SK-N-MC (cell line): ENCODE results near the gene LIPC.

ENCODE experiments used
- DNase-seq: peaks from one replicate; pipeline ENCODE4 v3.0.0-alpha.2; 2011; ENCODE audit warnings: low read depth, low spot score
- H3K27ac ChIP-seq: fragments of 200-600 bp; sonication (generic); 2 replicates; pipeline ENCODE4 v1.5.1; 2016; ENCODE audit warnings: mixed run types
- H3K36me3 ChIP-seq: fragments of 200-600 bp; sonication (generic); 2 replicates; pipeline ENCODE4 v1.6.1; 2017; ENCODE audit warnings: antibody characterized with exemption, low read length, mixed read lengths; ENCODE audit not compliant: insufficient read depth
- H3K4me3 ChIP-seq: fragments of 200-600 bp; sonication (generic); 2 replicates; pipeline ENCODE4 v1.5.1; 2016
- H3K9ac ChIP-seq: fragments of 200-600 bp; sonication (generic); 2 replicates; pipeline ENCODE4 v1.8.0; 2017; ENCODE audit warnings: mixed run types, mixed read lengths; ENCODE audit not compliant: insufficient read length
- H3K9me3 ChIP-seq: fragments of 200-600 bp; sonication (generic); 2 replicates; pipeline ENCODE4 v1.6.1; 2017; ENCODE audit warnings: low read depth, mild to moderate bottlenecking, antibody characterized with exemption, low read length, moderate library complexity, mixed read lengths
- EZH2 ChIP-seq: fragments of 200-600 bp; sonication (generic); IDR thresholded peaks from one replicate; pipeline ENCODE4 v1.6.1; 2017; ENCODE audit warnings: antibody characterized with exemption
- FOXP2 ChIP-seq: optimal IDR thresholded peaks from 2 replicates; pipeline ENCODE3; 2011; ENCODE audit warnings: mild to moderate bottlenecking, moderate library complexity; ENCODE audit not compliant: insufficient read depth; ENCODE audit errors: extremely low read length, control extremely low read depth
- POLR2AphosphoS5 ChIP-seq: IDR thresholded peaks from 2 replicates; pipeline ENCODE4 v1.6.1; 2012; ENCODE audit warnings: mild to moderate bottlenecking, low read depth, low read length, borderline replicate concordance

The LIPC gene

DNA sequence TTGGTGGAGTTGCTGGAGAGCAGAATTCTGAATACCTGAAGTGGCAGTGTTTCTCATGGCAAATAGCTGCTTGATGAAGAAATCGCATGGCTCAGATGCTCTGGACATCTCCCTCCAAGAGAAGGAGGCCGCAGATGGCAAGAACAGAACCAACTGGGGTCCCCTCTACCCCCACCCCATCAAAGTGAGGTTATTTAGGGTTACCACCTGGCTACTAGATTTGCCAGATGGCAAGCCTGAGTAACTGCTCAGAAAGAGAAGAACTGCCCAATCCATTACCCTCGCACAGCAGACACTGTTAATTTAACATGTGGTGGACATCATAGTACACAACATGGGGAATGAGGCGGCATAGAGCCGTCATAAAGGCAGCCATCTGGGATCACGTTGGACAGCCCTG, 30.5 kb upstream of the LIPC start:
- no peak overlapping the region for H3K4me3 ChIP-seq
- H3K9ac ChIP-seq, result no peak overlapping the region
- H3K27ac ChIP-seq, result no peak overlapping the region
- TF ChIP-seq EZH2, result no peak
- TF ChIP-seq POLR2AphosphoS5, result no peak
- no peak for TF ChIP-seq FOXP2
- DNase-seq, result no peak
- H3K9me3 ChIP-seq, result no peaks in the 10 kb centered on the region
- H3K36me3 ChIP-seq, result no peaks in the 10 kb centered on the region

DNA sequence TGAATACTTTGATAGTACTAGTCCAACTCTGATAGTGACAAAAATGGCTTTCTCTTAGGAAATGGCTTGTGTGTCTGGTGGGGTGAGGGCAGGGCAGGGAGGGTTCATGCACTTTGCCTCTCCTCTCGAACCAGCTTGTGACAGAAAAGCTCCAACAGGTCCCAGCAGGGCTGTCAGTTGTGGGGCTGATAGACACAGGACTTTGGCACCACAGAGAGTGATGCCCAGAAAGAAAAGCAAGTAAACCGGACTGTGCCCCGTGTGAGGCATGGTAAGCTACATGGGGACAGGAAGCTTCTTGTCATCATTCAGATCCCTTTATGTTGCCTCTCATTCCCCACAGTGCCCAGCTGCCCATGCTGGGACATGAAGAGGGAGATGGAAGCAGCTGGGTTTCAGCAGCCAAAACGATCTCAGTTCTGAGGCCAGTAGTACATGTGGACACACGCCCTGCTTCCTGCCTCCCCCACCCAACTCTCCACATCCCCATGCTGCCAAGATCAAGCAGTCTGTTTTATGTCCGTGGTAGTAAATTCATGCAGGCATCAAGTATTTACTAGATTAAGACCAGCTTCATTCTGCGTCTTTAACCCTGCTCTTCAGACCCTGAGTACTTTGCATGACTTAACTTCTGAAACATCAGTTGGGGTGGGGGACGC, 29.7 kb upstream of the LIPC start:
- Histone ChIP-seq H3K36me3 (no peaks in the 10 kb centered on the region), H3K27ac (no peak overlapping the region), H3K9ac (no peak overlapping the region), H3K4me3 (no peak overlapping the region), H3K9me3 (no peaks in the 10 kb centered on the region)
- DNase-seq, result no peak
- no peak for TF ChIP-seq FOXP2
- no peak for TF ChIP-seq POLR2AphosphoS5
- TF ChIP-seq EZH2, result no peak

DNA sequence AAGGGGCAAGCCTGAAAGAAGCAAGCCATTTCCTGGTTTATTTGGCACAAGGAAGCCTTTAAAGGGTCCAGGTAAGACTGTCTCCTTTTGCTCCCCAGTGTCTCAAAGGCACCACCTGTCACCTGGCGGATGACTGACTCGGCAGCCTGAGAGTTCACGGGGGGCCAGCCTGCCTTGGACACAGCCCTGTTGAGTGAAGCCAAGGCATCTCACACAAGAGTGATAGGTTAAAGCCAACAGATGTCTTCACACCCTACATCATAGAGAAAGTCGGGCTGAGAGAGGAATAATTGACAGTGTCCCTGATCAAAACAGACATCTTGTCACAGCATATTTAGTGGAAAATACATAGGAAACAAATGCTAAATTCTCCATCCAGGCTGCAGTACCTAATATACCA, 28.2 kb upstream of the LIPC start:
- Histone ChIP-seq H3K27ac (no peak overlapping the region), H3K36me3 (no peaks in the 10 kb centered on the region), H3K4me3 (no peak overlapping the region), H3K9ac (no peak overlapping the region), H3K9me3 (no peaks in the 10 kb centered on the region)
- TF ChIP-seq EZH2, result no peak
- TF ChIP-seq POLR2AphosphoS5, result no peak
- TF ChIP-seq FOXP2, result no peak
- no peak for DNase-seq

DNA sequence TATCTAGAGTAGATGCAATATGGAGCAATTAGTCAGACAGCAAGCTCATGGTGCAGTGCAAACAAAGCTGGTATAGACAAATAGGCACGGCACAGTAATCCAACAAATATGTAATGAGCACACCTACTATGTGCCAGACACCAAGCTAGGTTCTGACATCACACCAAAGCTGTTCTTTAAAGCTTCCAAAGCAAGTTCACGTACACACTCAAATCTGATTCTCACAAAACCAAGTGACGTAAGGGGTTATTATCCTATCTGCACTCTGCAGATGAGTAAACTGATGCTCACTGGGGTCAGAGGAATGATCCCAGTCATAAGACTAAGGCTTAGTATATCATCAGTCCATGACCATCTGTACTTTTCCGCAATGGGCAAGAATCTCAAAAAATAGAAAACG, 27.8 kb upstream of the LIPC start:
- no peaks in the 10 kb centered on the region for H3K36me3 ChIP-seq
- no peak overlapping the region for H3K27ac ChIP-seq
- no peak for DNase-seq
- TF ChIP-seq EZH2 (no peak), FOXP2 (no peak), POLR2AphosphoS5 (no peak)
- H3K9me3 ChIP-seq, result no peaks in the 10 kb centered on the region
- no peak overlapping the region for H3K9ac ChIP-seq
- H3K4me3 ChIP-seq, result no peak overlapping the region

DNA sequence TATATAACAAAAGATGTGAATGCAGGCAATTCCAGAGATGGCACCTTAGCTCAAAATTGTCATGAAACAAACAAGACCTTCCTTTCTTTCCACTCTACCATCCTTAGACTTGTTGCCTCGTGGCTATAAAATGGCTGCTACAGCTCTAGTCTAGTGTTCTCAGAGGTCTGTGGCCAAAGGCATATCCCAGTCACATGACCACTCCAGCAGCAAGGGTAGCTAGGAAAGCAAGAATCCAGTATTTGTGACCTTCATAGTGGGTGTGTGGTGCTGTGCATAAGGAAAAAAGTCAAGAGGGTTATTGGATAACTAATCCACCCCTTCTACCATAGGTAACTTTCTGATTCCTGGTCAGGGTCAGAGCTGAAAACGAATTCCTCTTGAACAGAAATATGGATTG, 27.1 kb upstream of the LIPC start:
- TF ChIP-seq FOXP2 (no peak), POLR2AphosphoS5 (no peak), EZH2 (no peak)
- H3K4me3 ChIP-seq, result no peak overlapping the region
- no peak overlapping the region for H3K27ac ChIP-seq
- no peaks in the 10 kb centered on the region for H3K36me3 ChIP-seq
- DNase-seq, result no peak
- H3K9me3 ChIP-seq, result no peaks in the 10 kb centered on the region
- no peak overlapping the region for H3K9ac ChIP-seq

DNA sequence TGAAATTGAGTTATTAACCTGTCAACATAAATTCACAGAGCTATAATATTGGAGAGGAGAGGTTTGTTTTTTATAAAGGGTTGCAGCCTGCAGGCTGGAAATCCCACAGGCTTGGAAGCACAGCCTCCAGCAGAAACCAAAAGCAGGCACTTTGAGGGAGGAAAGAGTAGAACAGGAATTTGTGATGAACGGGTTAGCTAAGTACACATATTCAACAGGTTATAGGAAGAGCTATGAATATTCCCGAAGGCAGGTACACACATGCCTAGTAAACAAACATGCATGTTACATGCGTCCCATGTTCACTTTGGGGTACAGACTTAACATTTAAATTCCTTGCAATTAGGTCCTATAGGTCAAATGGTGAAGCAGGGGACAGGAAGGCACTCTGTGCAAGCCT, 25.9 kb upstream of the LIPC start:
- H3K36me3 ChIP-seq, result no peaks in the 10 kb centered on the region
- TF ChIP-seq FOXP2 (no peak), EZH2 (no peak), POLR2AphosphoS5 (no peak)
- no peaks in the 10 kb centered on the region for H3K9me3 ChIP-seq
- H3K9ac ChIP-seq, result no peak overlapping the region
- no peak overlapping the region for H3K4me3 ChIP-seq
- no peak overlapping the region for H3K27ac ChIP-seq
- no peak for DNase-seq

DNA sequence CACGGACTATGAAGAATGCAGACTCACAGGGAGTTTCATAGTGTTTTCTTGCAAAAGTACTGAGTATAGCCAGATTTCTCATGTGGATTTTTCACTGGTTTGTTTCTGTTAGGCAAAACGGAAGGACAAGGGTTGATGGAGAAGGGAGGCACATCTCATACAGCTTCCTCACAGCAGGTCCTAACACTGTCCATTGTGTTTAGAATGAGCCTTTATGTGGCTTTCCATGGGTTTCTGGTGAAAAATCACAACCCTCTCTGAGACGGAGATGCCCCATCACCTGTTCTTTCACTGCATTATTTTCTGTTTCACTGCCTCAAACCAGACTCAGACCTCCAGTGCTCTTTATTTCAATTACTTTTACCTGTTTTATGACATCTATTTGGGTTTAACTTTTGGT, 25.0 kb upstream of the LIPC start:
- H3K9ac ChIP-seq, result no peak overlapping the region
- no peaks in the 10 kb centered on the region for H3K36me3 ChIP-seq
- no peak overlapping the region for H3K4me3 ChIP-seq
- no peak for DNase-seq
- no peaks in the 10 kb centered on the region for H3K9me3 ChIP-seq
- no peak overlapping the region for H3K27ac ChIP-seq
- TF ChIP-seq POLR2AphosphoS5 (no peak), EZH2 (no peak), FOXP2 (no peak)

DNA sequence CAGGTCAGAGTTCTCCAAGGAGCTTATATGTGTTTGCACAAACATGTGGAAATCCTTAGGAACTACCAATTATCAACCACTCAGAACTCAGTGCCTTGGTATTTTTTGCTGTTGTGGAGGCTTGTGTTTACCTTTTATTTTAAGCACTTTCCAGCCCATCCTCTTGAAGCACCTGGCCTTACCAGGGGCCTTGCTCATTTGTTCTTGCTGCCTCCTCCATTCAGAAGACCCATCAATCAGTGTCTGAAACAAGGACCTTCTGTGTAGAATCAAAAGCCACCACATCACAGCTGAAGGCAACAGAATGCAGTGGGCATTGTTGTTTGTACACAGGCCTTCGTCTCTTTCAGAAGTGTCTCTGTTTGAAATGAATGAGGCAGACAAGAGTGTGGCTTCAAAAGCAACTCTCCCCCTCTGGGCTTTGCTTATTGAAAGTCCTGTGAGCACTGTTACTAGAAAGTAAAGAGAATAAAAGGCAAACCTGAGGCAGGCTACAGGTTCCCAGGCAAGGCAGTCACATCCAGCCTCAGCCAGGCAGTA, 24.5 kb upstream of the LIPC start:
- Histone ChIP-seq H3K9ac (no peak overlapping the region), H3K36me3 (no peaks in the 10 kb centered on the region), H3K9me3 (no peaks in the 10 kb centered on the region), H3K27ac (no peak overlapping the region), H3K4me3 (no peak overlapping the region)
- no peak for TF ChIP-seq FOXP2
- no peak for TF ChIP-seq POLR2AphosphoS5
- TF ChIP-seq EZH2, result no peak
- no peak for DNase-seq

DNA sequence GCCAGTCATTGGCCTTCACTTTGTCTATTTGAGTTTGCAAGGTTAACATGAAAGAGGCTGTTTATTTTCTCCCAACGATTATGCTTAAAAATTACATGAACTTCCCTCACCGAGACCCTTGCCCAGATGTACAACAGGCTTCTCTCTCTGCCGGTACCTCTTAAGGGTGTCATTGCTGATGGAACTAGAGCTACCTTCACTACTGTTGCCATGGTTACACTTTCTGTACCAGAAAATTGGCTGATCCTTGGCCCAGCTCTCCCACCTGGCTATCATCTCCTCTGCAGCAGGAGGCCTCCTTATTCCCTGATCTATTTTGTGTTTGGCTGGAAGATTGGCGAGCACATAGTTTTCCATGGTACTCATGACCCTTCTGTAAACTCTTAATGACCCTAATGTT, 24.0 kb upstream of the LIPC start:
- Histone ChIP-seq H3K36me3 (no peaks in the 10 kb centered on the region), H3K9ac (no peak overlapping the region), H3K9me3 (no peaks in the 10 kb centered on the region), H3K4me3 (no peak overlapping the region), H3K27ac (no peak overlapping the region)
- TF ChIP-seq EZH2 (no peak), FOXP2 (no peak), POLR2AphosphoS5 (no peak)
- no peak for DNase-seq
